OCI-LY7 (cell line): ENCODE data around the gene MINDY2. TPM values are rescaled to one million over a fixed set of nuclear protein-coding genes. Genes with fewer than 3 reads are reported as not detected.
A peak's percentile ranks its signal among the peaks of the same experiment; 100 is the strongest.

Experiments
- BruUV-seq: library from RNA; stranded (reverse); fragments of 400-500 nt; replicated peaks from 2 replicates; lab custom pipeline; 2021; lab: Mats Ljungman, UMichigan
- CTCF ChIA-PET: fragments of 300-600 bp; sonication (Branson Sonifier 250); formaldehyde crosslinking; loops from one replicate; lab custom pipeline; 2022; ENCODE audit warnings: antibody characterized with exemption; ENCODE audit not compliant: unreplicated experiment; lab: Charles Lee
- POLR2A ChIA-PET: fragments of 300-600 bp; sonication (Branson Sonifier 250); formaldehyde crosslinking; loops from one replicate; lab custom pipeline; 2022; ENCODE audit warnings: antibody characterized with exemption; lab: Charles Lee
- DNase-seq: peaks from one replicate; pipeline ENCODE4 v3.0.0-alpha.2; 2015; ENCODE audit warnings: low spot score
- H2AFZ ChIP-seq: fragments of 200-600 bp; sonication (generic), shearing (Covaris generic); 2 replicates; pipeline ENCODE4 v1.6.1; 2014; ENCODE audit warnings: mild to moderate bottlenecking, antibody characterized with exemption, low read length, moderate library complexity
- H3K27ac ChIP-seq: fragments of 200-600 bp; sonication (generic); 2 replicates; pipeline ENCODE4 v1.5.1; 2014; ENCODE audit warnings: mixed run types, low read depth, mild to moderate bottlenecking, moderate library complexity, low read length, inconsistent platforms; ENCODE audit not compliant: poor library complexity, severe bottlenecking
- H3K36me3 ChIP-seq: fragments of 200-600 bp; sonication (generic); 2 replicates; pipeline ENCODE4 v1.6.1; 2014; ENCODE audit warnings: mild to moderate bottlenecking, antibody characterized with exemption, low read length, moderate library complexity, mixed read lengths; ENCODE audit not compliant: insufficient read depth
- H3K4me1 ChIP-seq: fragments of 200-600 bp; sonication (generic); 2 replicates; pipeline ENCODE4 v1.5.1; 2014; ENCODE audit warnings: mild to moderate bottlenecking, low read length; ENCODE audit not compliant: insufficient read depth, poor library complexity, severe bottlenecking
- H3K4me2 ChIP-seq: fragments of 200-600 bp; sonication (generic); 2 replicates; pipeline ENCODE4 v1.6.1; 2014; ENCODE audit warnings: mild to moderate bottlenecking, low read length
- H3K4me3 ChIP-seq: fragments of 200-600 bp; sonication (generic); 2 replicates; pipeline ENCODE4 v1.5.1; 2014; ENCODE audit warnings: mild to moderate bottlenecking, low read depth, low read length; ENCODE audit not compliant: poor library complexity, severe bottlenecking
- H3K79me2 ChIP-seq: fragments of 200-600 bp; sonication (generic); 2 replicates; pipeline ENCODE4 v1.6.1; 2016; ENCODE audit warnings: low read depth, mild to moderate bottlenecking, low read length, moderate library complexity, mixed read lengths; ENCODE audit not compliant: insufficient read depth
- H3K9me2 ChIP-seq: fragments of 200-600 bp; sonication (generic); 2 replicates; pipeline ENCODE4 v1.6.1; 2016; ENCODE audit warnings: mild to moderate bottlenecking, low read length, mixed read lengths; ENCODE audit not compliant: insufficient read depth
- H3K9me3 ChIP-seq: fragments of 200-600 bp; sonication (generic); 2 replicates; pipeline ENCODE4 v1.6.1; 2014; ENCODE audit warnings: mild to moderate bottlenecking, mixed run types, low read length, mixed read lengths
- H4K20me1 ChIP-seq: fragments of 200-600 bp; sonication (generic); 2 replicates; pipeline ENCODE4 v1.6.1; 2014; ENCODE audit warnings: mild to moderate bottlenecking, antibody characterized with exemption, low read length, moderate library complexity, mixed read lengths; ENCODE audit not compliant: insufficient read depth
- CTCF ChIP-seq: fragments of 200-600 bp; sonication (generic); conservative IDR thresholded peaks from 2 replicates; pipeline ENCODE4 v1.5.1; 2014; ENCODE audit warnings: mild to moderate bottlenecking, antibody characterized with exemption, low read length, moderate library complexity, mixed read lengths
- EZH2phosphoT487 ChIP-seq: fragments of 200-600 bp; sonication (generic); IDR thresholded peaks from 2 replicates; pipeline ENCODE4 v1.6.1; 2018; ENCODE audit warnings: low read depth, borderline replicate concordance, mild to moderate bottlenecking, mixed run types, antibody characterized with exemption, low read length, moderate library complexity, mixed read lengths
- intact Hi-C: fragments of 100-400 bp; cut with micrococcal nuclease; formaldehyde crosslinking; loops from one replicate; pipeline ENCODE4 v1.10.0; 2022; ENCODE audit not compliant: unreplicated experiment
- total RNA-seq, 2 experiments: library from RNA; depleted of rRNA in 1 of 2; stranded (reverse); fragments of >200 nt in 1 of 2; shearing (Covaris generic) in 1 of 2; gene quantifications; 2 replicates each; pipeline ENCODE4 v1.2.3, GENCODE V29; 2014 to 2022

The MINDY2 gene
- total RNA-seq, 2 experiments from 2014 or later = 10.5 to 15.7 TPM

GRCh38 chr15:58755350-58755749 is 15.8 kb upstream of the MINDY2 start:
- no peak for TF ChIP-seq CTCF
- no peak for TF ChIP-seq EZH2phosphoT487
- Histone ChIP-seq H4K20me1 (no peaks in the 10 kb centered on the region), H3K36me3 (no peaks in the 10 kb centered on the region), H3K9me3 (no peaks in the 10 kb centered on the region), H2AFZ (no peak overlapping the region), H3K4me2 (no peak overlapping the region), H3K9me2 (no peaks in the 10 kb centered on the region), H3K79me2 (no peaks in the 10 kb centered on the region), H3K4me3 (no peak overlapping the region), H3K27ac (no peak overlapping the region), H3K4me1 (peaks cover 5% of the 10 kb centered on the region)
- CTCF ChIA-PET = interaction anchor here (1.0 kb wide), 1 partner anchor 15 kb away, joined by 9 read pairs; the partner anchor contains the start of gene MINDY2
- no peak for DNase-seq
- no TSS peak for BruUV-seq
- POLR2A ChIA-PET = interaction anchor here (0.6 to 1.8 kb wide), 2 partner anchors 15 to 42 kb away, joined by 4 to 15 read pairs; partner anchors contain the start of gene MINDY2
- intact Hi-C loops = loop anchor here (5.0 kb wide), 1 partner anchor 483 kb away; no protein-coding TSS in a partner anchor

GRCh38 chr15:58755956-58756355 is 15.1 kb upstream of the MINDY2 start:
- Histone ChIP-seq H3K4me3 (no peak overlapping the region), H3K9me3 (no peaks in the 10 kb centered on the region), H3K27ac (no peak overlapping the region), H2AFZ (no peak overlapping the region), H3K79me2 (no peaks in the 10 kb centered on the region), H3K4me1 (no peaks in the 10 kb centered on the region), H3K4me2 (no peak overlapping the region), H3K9me2 (no peaks in the 10 kb centered on the region), H4K20me1 (no peaks in the 10 kb centered on the region), H3K36me3 (no peaks in the 10 kb centered on the region)
- DNase-seq = no peak
- no peak for TF ChIP-seq EZH2phosphoT487
- TF ChIP-seq CTCF = no peak
- intact Hi-C loops = loop anchor here (5.0 kb wide), 1 partner anchor 484 kb away; no protein-coding TSS in a partner anchor
- POLR2A ChIA-PET = interaction anchor here (1.8 kb wide), 1 partner anchor 14 kb away, joined by 15 read pairs; the partner anchor contains the start of gene MINDY2
- no TSS peak for BruUV-seq
- CTCF ChIA-PET = interaction anchor here (1.0 kb wide), 1 partner anchor 15 kb away, joined by 9 read pairs; the partner anchor contains the start of gene MINDY2

GRCh38 chr15:58758141-58758540 is 13.0 kb upstream of the MINDY2 start:
- peak; percentile 22 for DNase-seq
- H3K9me3 ChIP-seq = no peaks in the 10 kb centered on the region
- H4K20me1 ChIP-seq = no peaks in the 10 kb centered on the region
- intact Hi-C loops = loop anchor here (5.0 kb wide), 1 partner anchor 486 kb away; no protein-coding TSS in a partner anchor
- no peak overlapping the region for H3K27ac ChIP-seq
- no peak overlapping the region for H3K4me2 ChIP-seq
- POLR2A ChIA-PET = interaction anchor here (1.4 to 3.6 kb wide), 2 partner anchors 12 to 13 kb away, joined by 3 to 19 read pairs; partner anchors contain the start of gene MINDY2
- no peak overlapping the region for H2AFZ ChIP-seq
- H3K4me3 ChIP-seq = no peak overlapping the region
- BruUV-seq = no TSS peak
- CTCF ChIA-PET = interaction anchor here (1.0 kb wide), 1 partner anchor 8 kb away, joined by 3 read pairs; no protein-coding TSS in a partner anchor
- H3K9me2 ChIP-seq = no peaks in the 10 kb centered on the region
- no peaks in the 10 kb centered on the region for H3K36me3 ChIP-seq
- no peaks in the 10 kb centered on the region for H3K4me1 ChIP-seq
- no peak for TF ChIP-seq EZH2phosphoT487
- TF ChIP-seq CTCF = peak; percentile 71
- no peaks in the 10 kb centered on the region for H3K79me2 ChIP-seq
